ENCODE measurements around the gene AFAP1.

- TF ChIP-seq CTCF (IDR thresholded peaks at IDR 0.05) (peak; percentile 38), ZFX (IDR thresholded peaks at IDR 0.05; ENCODE audit: borderline replicate concordance) (no peak)
Observed at GRCh38 chr4:7844594-7844991, 95.1 kb downstream of the AFAP1 start.
